ENCODE measurements around the gene CRYBB3. TPM values are rescaled to one million over a fixed set of nuclear protein-coding genes. Genes with fewer than 3 reads are reported as not detected.

Gene CRYBB3
- total and polyA plus RNA-seq, 10 of the 15 experiments (the other 5 are each of a cell fraction or from before 2014, with no cell fraction given) = 0.26 TPM; not detected in 9

GRCh38 chr22:25200967-25201366 lies 1.3 kb downstream of the CRYBB3 start (continued):
- TF ChIP-seq CEBPZ (IDR thresholded peaks at IDR 0.05; ENCODE audit: low read depth, low read length) = no peak
- no peak for TF ChIP-seq REST (IDR thresholded peaks at IDR 0.05; ENCODE audit: low read depth, low read length)
- no peak for TF ChIP-seq RAD51 (IDR thresholded peaks at IDR 0.05)
- no peak for TF ChIP-seq IRF3 (IDR thresholded peaks at IDR 0.05)
- TF ChIP-seq FOXK2 (IDR thresholded peaks at IDR 0.05) = no peak

All from GM12878 (cell line).